HG02852 (cell line): ENCODE data around the gene SMARCAL1.
"Not testable (repeated sequence)": the region's sequence is repeated elsewhere in the genome, so short reads cannot be mapped to it uniquely, and the experiment has no call there.

Experiments
- ATAC-seq: cut with Tn5 transposase; IDR thresholded peaks from one replicate; pipeline ENCODE4 v1.9.1; 2021; ENCODE audit warnings: mild to moderate bottlenecking, moderate library complexity; ENCODE audit not compliant: unreplicated experiment

SMARCAL1 gene

GRCh38 chr2:216412022-216412999 lies at the start of gene SMARCAL1:
TSS of gene SMARCAL1 (plus strand) at chr2:216412484. CDS start at chr2:216414705, 2,221 bp downstream.
- peak; percentile 89 for ATAC-seq

- no peak for ATAC-seq
Measured at GRCh38 chr2:216362730-216363129, 49.6 kb upstream of the SMARCAL1 start.

- ATAC-seq: no peak
Measured at GRCh38 chr2:216363221-216363620, 49.1 kb upstream of the SMARCAL1 start.

GRCh38 chr2:216365518-216365917 lies 46.8 kb upstream of the SMARCAL1 start:
- no peak for ATAC-seq

GRCh38 chr2:216366777-216367471 lies 45.4 kb upstream of the SMARCAL1 start:
- ATAC-seq: no peak

GRCh38 chr2:216369821-216370220 lies 42.5 kb upstream of the SMARCAL1 start:
- ATAC-seq: no peak

- ATAC-seq: no peak
Measured at GRCh38 chr2:216370961-216371712, 41.1 kb upstream of the SMARCAL1 start.

- ATAC-seq: no peak
Measured at GRCh38 chr2:216371721-216372702, 40.3 kb upstream of the SMARCAL1 start, which contains the start of gene MARCHF4. TSS of gene MARCHF4 (minus strand) at chr2:216372483. CDS start at chr2:216370260, 2,223 bp downstream.

- ATAC-seq: no peak
Measured at GRCh38 chr2:216372761-216373291, 39.5 kb upstream of the SMARCAL1 start.

- ATAC-seq: no peak
Measured at GRCh38 chr2:216373896-216374295, 38.4 kb upstream of the SMARCAL1 start.

- ATAC-seq: no peak
Measured at GRCh38 chr2:216375286-216375685, 37.0 kb upstream of the SMARCAL1 start.

GRCh38 chr2:216379977-216380376 lies 32.3 kb upstream of the SMARCAL1 start:
- no peak for ATAC-seq

GRCh38 chr2:216384409-216384808 lies 27.9 kb upstream of the SMARCAL1 start:
- not testable (repeated sequence) for ATAC-seq

- no peak for ATAC-seq
Measured at GRCh38 chr2:216385478-216385877, 26.8 kb upstream of the SMARCAL1 start.

- ATAC-seq: no peak
Measured at GRCh38 chr2:216387262-216387661, 25.0 kb upstream of the SMARCAL1 start.

GRCh38 chr2:216388046-216388884 lies 24.0 kb upstream of the SMARCAL1 start:
- ATAC-seq: no peak

- no peak for ATAC-seq
Measured at GRCh38 chr2:216389570-216389969, 22.7 kb upstream of the SMARCAL1 start.

GRCh38 chr2:216391401-216391800 lies 20.9 kb upstream of the SMARCAL1 start:
- no peak for ATAC-seq
